ENCODE data around the gene BTRC.

The BTRC gene

DNA sequence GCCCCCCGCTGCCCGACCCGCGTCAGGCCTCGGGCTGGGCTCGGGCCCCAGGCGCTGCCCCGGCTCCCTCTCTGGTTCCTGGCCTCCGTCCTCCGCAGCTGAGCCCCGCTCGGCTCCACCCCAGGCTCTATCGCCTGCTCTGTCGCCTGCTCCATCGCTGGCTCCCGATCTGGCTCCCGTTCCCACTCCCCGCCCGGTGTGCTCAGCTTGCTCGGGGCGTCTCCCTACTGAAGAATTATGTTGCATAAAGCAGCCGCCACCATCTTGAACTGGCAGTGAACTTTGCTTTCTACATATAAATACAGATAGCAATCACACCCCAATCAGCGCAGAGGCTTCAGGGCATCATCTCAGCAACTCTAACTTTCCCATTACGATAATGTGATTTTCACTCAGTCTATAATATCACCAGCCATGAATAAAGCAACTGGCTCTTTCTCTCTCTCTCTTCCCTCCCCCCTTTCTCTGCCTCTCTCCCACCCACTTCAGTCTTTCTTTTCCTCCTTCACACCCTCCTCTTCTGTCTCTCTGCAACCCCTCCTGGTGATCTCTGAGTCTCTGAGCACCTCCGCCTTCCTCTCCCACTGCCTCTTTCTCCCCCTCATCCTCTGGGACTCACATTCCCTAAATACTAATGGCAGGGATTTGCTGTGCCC is 43.3 kb upstream of the BTRC start:
- DNase-seq (ENCODE audit: low read depth in 1 of 2, low spot score in 1 of 2): no peak
- TF ChIP-seq, protein P1, sequence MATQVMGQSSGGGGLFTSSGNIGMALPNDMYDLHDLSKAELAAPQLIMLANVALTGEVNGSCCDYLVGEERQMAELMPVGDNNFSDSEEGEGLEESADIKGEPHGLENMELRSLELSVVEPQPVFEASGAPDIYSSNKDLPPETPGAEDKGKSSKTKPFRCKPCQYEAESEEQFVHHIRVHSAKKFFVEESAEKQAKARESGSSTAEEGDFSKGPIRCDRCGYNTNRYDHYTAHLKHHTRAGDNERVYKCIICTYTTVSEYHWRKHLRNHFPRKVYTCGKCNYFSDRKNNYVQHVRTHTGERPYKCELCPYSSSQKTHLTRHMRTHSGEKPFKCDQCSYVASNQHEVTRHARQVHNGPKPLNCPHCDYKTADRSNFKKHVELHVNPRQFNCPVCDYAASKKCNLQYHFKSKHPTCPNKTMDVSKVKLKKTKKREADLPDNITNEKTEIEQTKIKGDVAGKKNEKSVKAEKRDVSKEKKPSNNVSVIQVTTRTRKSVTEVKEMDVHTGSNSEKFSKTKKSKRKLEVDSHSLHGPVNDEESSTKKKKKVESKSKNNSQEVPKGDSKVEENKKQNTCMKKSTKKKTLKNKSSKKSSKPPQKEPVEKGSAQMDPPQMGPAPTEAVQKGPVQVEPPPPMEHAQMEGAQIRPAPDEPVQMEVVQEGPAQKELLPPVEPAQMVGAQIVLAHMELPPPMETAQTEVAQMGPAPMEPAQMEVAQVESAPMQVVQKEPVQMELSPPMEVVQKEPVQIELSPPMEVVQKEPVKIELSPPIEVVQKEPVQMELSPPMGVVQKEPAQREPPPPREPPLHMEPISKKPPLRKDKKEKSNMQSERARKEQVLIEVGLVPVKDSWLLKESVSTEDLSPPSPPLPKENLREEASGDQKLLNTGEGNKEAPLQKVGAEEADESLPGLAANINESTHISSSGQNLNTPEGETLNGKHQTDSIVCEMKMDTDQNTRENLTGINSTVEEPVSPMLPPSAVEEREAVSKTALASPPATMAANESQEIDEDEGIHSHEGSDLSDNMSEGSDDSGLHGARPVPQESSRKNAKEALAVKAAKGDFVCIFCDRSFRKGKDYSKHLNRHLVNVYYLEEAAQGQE (IDR thresholded peaks at IDR 0.05; ENCODE audit: insufficient replicate concordance, low read depth): no peak
- TF ChIP-seq GABPA (IDR thresholded peaks at IDR 0.05; ENCODE audit: low read depth): no peak
- no peak for TF ChIP-seq SPI1 (IDR thresholded peaks at IDR 0.05; ENCODE audit: borderline replicate concordance, low read depth)
- no peak overlapping the region for H3K27ac ChIP-seq (replicated peaks)
- H3K27me3 ChIP-seq (ENCODE audit: insufficient read depth, poor library complexity, severe bottlenecking): peaks cover 18% of the 10 kb centered on the region
- H3K4me3 ChIP-seq (replicated peaks; ENCODE audit: insufficient read depth, low read length): no peak overlapping the region

DNA sequence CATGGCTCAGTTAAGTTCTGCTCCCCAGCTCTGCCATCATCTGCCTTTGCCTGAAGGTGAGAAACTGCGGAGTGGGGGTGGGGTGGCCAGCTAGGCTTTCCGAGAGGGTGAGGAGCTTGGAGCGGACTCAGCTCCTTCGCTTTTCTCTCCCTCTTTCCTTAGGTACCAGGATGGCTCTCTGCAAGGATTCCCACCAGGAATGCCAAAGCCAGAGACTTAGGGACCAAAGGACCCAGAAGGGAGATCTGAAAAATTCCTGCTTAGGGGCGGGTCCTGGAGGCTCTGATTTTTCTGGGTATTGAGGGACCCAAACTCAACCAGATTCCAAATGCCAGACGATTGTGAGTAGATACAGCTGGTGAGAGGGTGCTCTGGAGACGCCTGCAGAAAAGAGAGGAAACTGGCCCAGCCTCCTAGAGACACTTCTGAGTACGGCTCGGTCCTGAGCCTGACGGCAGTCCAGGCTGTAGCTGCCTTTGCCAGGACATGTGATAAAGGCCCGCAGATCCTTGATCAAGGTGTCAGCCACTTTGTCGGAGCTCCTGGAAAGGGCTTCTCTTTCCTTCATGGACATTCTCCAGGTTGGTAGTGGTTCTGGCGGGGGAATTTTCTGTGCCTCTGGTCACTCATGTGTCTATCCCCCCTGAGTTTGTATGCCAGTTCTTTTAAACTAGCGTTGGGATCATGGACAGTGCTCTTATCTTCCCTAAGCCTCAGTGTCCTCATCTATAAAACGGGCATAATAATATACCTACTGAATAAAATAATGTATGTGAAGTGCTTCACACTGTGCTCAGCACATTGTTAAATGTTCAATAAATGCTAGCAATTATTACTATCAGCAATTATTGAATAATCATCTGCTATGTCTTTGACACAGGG is 42.5 kb upstream of the BTRC start:
- peaks cover 18% of the 10 kb centered on the region for H3K27me3 ChIP-seq (ENCODE audit: insufficient read depth, poor library complexity, severe bottlenecking)
- H3K4me3 ChIP-seq (replicated peaks; ENCODE audit: insufficient read depth, low read length): no peak overlapping the region
- DNase-seq (ENCODE audit: low read depth in 1 of 2, low spot score in 1 of 2): no peak
- no peak for TF ChIP-seq POLR2AphosphoS5 (IDR thresholded peaks at IDR 0.05; ENCODE audit: low read depth)
- TF ChIP-seq, protein P1 (IDR thresholded peaks at IDR 0.05; ENCODE audit: insufficient replicate concordance, low read depth): peak; percentile 81
- no peak overlapping the region for H3K27ac ChIP-seq (replicated peaks)

DNA sequence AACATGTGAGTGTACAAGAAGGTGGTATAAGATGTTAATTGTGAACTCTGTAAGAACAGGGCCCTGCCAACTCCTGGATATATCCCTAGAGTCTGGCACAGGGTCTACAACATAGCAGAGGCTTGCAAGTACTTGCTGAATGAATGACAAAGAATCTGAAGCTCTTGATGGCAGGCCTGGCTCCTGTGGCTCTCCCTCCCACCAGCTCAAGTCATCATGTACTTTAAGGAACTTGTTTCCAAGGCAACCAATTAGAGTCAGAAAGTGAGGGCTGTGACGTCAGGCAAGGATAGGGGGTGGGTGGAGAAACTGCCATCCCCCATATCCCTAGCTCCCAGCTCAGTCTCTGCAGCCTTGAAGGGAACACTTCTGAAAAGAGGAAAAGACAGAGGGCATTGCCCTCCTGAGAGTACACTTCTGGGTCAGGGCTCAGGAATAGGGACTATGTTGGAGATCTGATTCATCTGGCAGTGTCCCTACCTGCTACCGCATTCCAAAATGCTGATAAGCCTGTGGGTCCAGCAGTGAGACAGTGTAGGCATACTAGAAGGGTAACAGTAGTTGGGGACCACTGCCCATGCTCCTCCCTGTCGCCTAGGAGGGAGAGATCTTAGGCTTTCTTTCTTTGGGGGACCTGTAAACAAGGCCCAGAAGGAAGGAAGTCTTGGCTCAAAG is 34.6 kb upstream of the BTRC start:
- Histone ChIP-seq H3K4me3 (replicated peaks; ENCODE audit: insufficient read depth, low read length) (no peak overlapping the region), H3K27me3 (ENCODE audit: insufficient read depth, poor library complexity, severe bottlenecking) (no peaks in the 10 kb centered on the region), H3K27ac (replicated peaks) (no peak overlapping the region)
- no peak for DNase-seq (ENCODE audit: low read depth in 1 of 2, low spot score in 1 of 2)
- TF ChIP-seq GABPA (IDR thresholded peaks at IDR 0.05; ENCODE audit: low read depth): no peak
- TF ChIP-seq, protein P2, sequence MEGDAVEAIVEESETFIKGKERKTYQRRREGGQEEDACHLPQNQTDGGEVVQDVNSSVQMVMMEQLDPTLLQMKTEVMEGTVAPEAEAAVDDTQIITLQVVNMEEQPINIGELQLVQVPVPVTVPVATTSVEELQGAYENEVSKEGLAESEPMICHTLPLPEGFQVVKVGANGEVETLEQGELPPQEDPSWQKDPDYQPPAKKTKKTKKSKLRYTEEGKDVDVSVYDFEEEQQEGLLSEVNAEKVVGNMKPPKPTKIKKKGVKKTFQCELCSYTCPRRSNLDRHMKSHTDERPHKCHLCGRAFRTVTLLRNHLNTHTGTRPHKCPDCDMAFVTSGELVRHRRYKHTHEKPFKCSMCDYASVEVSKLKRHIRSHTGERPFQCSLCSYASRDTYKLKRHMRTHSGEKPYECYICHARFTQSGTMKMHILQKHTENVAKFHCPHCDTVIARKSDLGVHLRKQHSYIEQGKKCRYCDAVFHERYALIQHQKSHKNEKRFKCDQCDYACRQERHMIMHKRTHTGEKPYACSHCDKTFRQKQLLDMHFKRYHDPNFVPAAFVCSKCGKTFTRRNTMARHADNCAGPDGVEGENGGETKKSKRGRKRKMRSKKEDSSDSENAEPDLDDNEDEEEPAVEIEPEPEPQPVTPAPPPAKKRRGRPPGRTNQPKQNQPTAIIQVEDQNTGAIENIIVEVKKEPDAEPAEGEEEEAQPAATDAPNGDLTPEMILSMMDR (IDR thresholded peaks at IDR 0.05; ENCODE audit: insufficient read depth, low read length): no peak
- TF ChIP-seq, protein P1 (IDR thresholded peaks at IDR 0.05; ENCODE audit: insufficient replicate concordance, low read depth): no peak

DNA sequence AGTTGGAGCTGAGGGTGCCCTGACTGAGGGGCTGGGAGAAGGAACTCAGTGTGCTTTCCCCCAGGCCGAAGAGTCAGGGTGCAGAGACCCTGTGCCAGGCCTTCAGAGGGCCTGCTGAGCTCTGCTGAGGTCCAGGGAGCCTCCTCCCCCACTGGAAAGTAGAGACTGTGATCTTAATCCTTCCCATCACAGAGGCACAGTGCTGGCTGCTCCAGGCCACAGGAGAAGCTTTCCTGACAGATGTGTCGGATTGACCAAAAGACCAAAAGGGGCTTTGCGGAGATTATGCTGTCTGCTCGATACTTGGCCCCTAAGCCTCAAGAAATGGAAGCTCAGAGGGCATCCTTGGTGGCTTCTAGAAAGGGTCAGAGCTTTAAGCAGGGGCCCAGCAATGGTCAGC is 32.9 kb upstream of the BTRC start:
- H3K27me3 ChIP-seq (ENCODE audit: insufficient read depth, poor library complexity, severe bottlenecking): peaks cover 3% of the 10 kb centered on the region
- no peak overlapping the region for H3K27ac ChIP-seq (replicated peaks)
- H3K4me3 ChIP-seq (replicated peaks; ENCODE audit: insufficient read depth, low read length): no peak overlapping the region
- no peak for DNase-seq (ENCODE audit: low read depth in 1 of 2, low spot score in 1 of 2)
- TF ChIP-seq GABPA (IDR thresholded peaks at IDR 0.05; ENCODE audit: low read depth) (no peak), SPI1 (IDR thresholded peaks at IDR 0.05; ENCODE audit: borderline replicate concordance, low read depth) (no peak), POLR2AphosphoS5 (IDR thresholded peaks at IDR 0.05; ENCODE audit: low read depth) (no peak)
- TF ChIP-seq, protein P1 (IDR thresholded peaks at IDR 0.05; ENCODE audit: insufficient replicate concordance, low read depth): no peak
- TF ChIP-seq, protein P2 (IDR thresholded peaks at IDR 0.05; ENCODE audit: insufficient read depth, low read length): no peak

Data from HL-60 (cell line).